Caco-2 (cell line): ENCODE data around the gene PIK3CA. TPM values are rescaled to one million over a fixed set of nuclear protein-coding genes. Genes with fewer than 3 reads are reported as not detected.

ENCODE experiments used
- BruUV-seq: library from RNA; stranded (reverse); fragments of 400-500 nt; replicated peaks from 2 replicates; lab custom pipeline; 2021; lab: Mats Ljungman, UMichigan
- CTCF ChIA-PET: fragments of 300-600 bp; sonication (Branson Sonifier 250); formaldehyde crosslinking; loops from one replicate; lab custom pipeline; 2022; ENCODE audit warnings: antibody characterized with exemption; lab: Charles Lee
- POLR2A ChIA-PET: fragments of 300-600 bp; sonication (Branson Sonifier 250); formaldehyde crosslinking; loops from one replicate; lab custom pipeline; 2022; ENCODE audit warnings: antibody characterized with exemption; lab: Charles Lee
- DNase-seq, 2 experiments: peaks; one replicate each; pipeline versions ENCODE4 v3.0.0 to v3.0.0-alpha.2; 2020 to 2022
- H3K27me3 ChIP-seq: replicated peaks from 2 replicates; pipeline ENCODE4 v1.6.0; 2011; ENCODE audit warnings: low read length; ENCODE audit not compliant: control insufficient read depth, insufficient read depth
- H3K36me3 ChIP-seq: 2 replicates; pipeline ENCODE4 v1.5.1; 2011; ENCODE audit warnings: low read length; ENCODE audit not compliant: control insufficient read depth, insufficient read depth
- H3K4me1 ChIP-seq: fragments of 250-450 bp; sonication (Bioruptor Pico); 2 replicates; pipeline ENCODE4 v1.5.1; 2020; ENCODE audit warnings: mild to moderate bottlenecking
- H3K4me3 ChIP-seq: 2 replicates; pipeline ENCODE4 v1.5.1; 2011; ENCODE audit warnings: low read depth, mild to moderate bottlenecking, control low read depth, low read length
- H3K9me3 ChIP-seq: fragments of 250-450 bp; sonication (Bioruptor Pico); 2 replicates; pipeline ENCODE4 v1.5.1; 2020; ENCODE audit warnings: mild to moderate bottlenecking, moderate library complexity
- H3K27ac Mint-ChIP-seq: one replicate; pipeline ENCODE4 v1.8.0; 2022; ENCODE audit warnings: mixed read lengths; ENCODE audit not compliant: unreplicated experiment
- H3K27me3 Mint-ChIP-seq: one replicate; pipeline ENCODE4 v1.8.0; 2022; ENCODE audit warnings: mixed read lengths; ENCODE audit not compliant: insufficient read depth, unreplicated experiment
- H3K36me3 Mint-ChIP-seq: one replicate; pipeline ENCODE4 v1.8.0; 2022; ENCODE audit warnings: mild to moderate bottlenecking, mixed read lengths; ENCODE audit not compliant: insufficient read depth, unreplicated experiment
- H3K4me1 Mint-ChIP-seq: one replicate; pipeline ENCODE4 v1.8.0; 2022; ENCODE audit warnings: low read depth, mixed read lengths; ENCODE audit not compliant: unreplicated experiment
- H3K4me3 Mint-ChIP-seq: one replicate; pipeline ENCODE4 v1.8.0; 2022; ENCODE audit warnings: mild to moderate bottlenecking, moderate library complexity, mixed read lengths; ENCODE audit not compliant: unreplicated experiment
- H3K9me3 Mint-ChIP-seq: one replicate; pipeline ENCODE4 v1.8.0; 2022; ENCODE audit warnings: mixed read lengths; ENCODE audit not compliant: unreplicated experiment
- CTCF ChIP-seq, 2 experiments: fragments of 200-600 bp in 1 of 2; IDR thresholded peaks; 1 replicate in 1 of 2; 2 replicates in 1 of 2; pipeline versions ENCODE4 v1.5.1 to v1.8.0; 2011 to 2022; ENCODE audit warnings: antibody characterized with exemption in 1 of 2, control low read depth in 1 of 2, inconsistent platforms in 1 of 2, low read depth in 1 of 2, low read length in 1 of 2, mild to moderate bottlenecking in 1 of 2, moderate library complexity in 1 of 2; ENCODE audit not compliant: insufficient read depth in 1 of 2, severe bottlenecking in 1 of 2, unreplicated experiment in 1 of 2
- intact Hi-C: fragments of 100-400 bp; cut with micrococcal nuclease; formaldehyde crosslinking; loops from one replicate; pipeline ENCODE4 v1.10.0; 2022; ENCODE audit not compliant: unreplicated experiment
- total RNA-seq: library from RNA; stranded (reverse); gene quantifications from 2 replicates; pipeline ENCODE4 v1.2.3, GENCODE V29; 2022

The PIK3CA gene
- total RNA-seq, 1 experiment from 2014 or later: 10.6 TPM

- peak in 1 of 2 experiments; percentile 71 for DNase-seq
- ChIA-PET POLR2A (interaction anchor here (0.6 kb wide), 1 partner anchor 159 kb away, joined by 3 read pairs; no protein-coding TSS in a partner anchor), CTCF (no interaction called here)
- Mint-ChIP-seq H3K27me3 (peaks cover 4% of the 10 kb centered on the region), H3K4me1 (peaks cover 7% of the 10 kb centered on the region), H3K4me3 (no peak overlapping the region), H3K9me3 (no peaks in the 10 kb centered on the region), H3K36me3 (no peaks in the 10 kb centered on the region), H3K27ac (no peak overlapping the region)
- no peaks in the 10 kb centered on the region for H3K4me1 ChIP-seq
- no peaks in the 10 kb centered on the region for H3K9me3 ChIP-seq
- TF ChIP-seq CTCF (IDR thresholded peaks at IDR 0.05; ENCODE audit: insufficient read depth in 1 of 2, low read depth in 1 of 2, low read length in 1 of 2, severe bottlenecking in 1 of 2, unreplicated experiment in 1 of 2): peak; percentile 49 to 62
- H3K4me3 ChIP-seq: peak overlapping the region; percentile 75
- no peaks in the 10 kb centered on the region for H3K27me3 ChIP-seq
- no TSS peak for BruUV-seq
- no peaks in the 10 kb centered on the region for H3K36me3 ChIP-seq
- intact Hi-C loops: loop anchor here (1.0 to 5.0 kb wide), 8 partner anchors 15 to 415 kb away; partner anchors contain the start of genes ACTL6A and KCNMB3
These were observed 1.1 kb upstream of the PIK3CA start for GRCh38 chr3:179146911-179147513.

- peaks cover 7% of the 10 kb centered on the region for H3K4me1 Mint-ChIP-seq
- ChIA-PET POLR2A (interaction anchor here (0.6 to 1.0 kb wide), 5 partner anchors 57 to 415 kb away, joined by 3 to 7 read pairs (median 4); partner anchors contain the start of gene ACTL6A), CTCF (interaction anchor here (0.6 to 0.7 kb wide), 4 partner anchors 11 to 502 kb away, joined by 3 to 13 read pairs (median 8); no protein-coding TSS in a partner anchor)
- BruUV-seq: no TSS peak
- H3K27me3 ChIP-seq: no peaks in the 10 kb centered on the region
- H3K9me3 ChIP-seq: no peaks in the 10 kb centered on the region
- H3K4me1 ChIP-seq: no peaks in the 10 kb centered on the region
- H3K27ac Mint-ChIP-seq: no peak overlapping the region
- peak overlapping the region; percentile 75 for H3K4me3 ChIP-seq
- H3K4me3 Mint-ChIP-seq: no peak overlapping the region
- intact Hi-C loops: loop anchor here (1.0 to 5.0 kb wide), 8 partner anchors 15 to 415 kb away; partner anchors contain the start of genes ACTL6A and KCNMB3
- H3K36me3 Mint-ChIP-seq: no peaks in the 10 kb centered on the region
- DNase-seq: no peak
- peaks cover 2% of the 10 kb centered on the region for H3K27me3 Mint-ChIP-seq
- no peaks in the 10 kb centered on the region for H3K9me3 Mint-ChIP-seq
- no peak for TF ChIP-seq CTCF (IDR thresholded peaks at IDR 0.05; ENCODE audit: insufficient read depth in 1 of 2, low read depth in 1 of 2, low read length in 1 of 2, severe bottlenecking in 1 of 2, unreplicated experiment in 1 of 2)
- no peaks in the 10 kb centered on the region for H3K36me3 ChIP-seq
These were observed 664 bp upstream of the PIK3CA start for GRCh38 chr3:179147514-179147872.

GRCh38 chr3:179148616-179149405, 654 bp downstream of the PIK3CA start:
- H3K4me3 ChIP-seq: peak overlapping the region; percentile 75
- H3K36me3 ChIP-seq: no peaks in the 10 kb centered on the region
- ChIA-PET CTCF (interaction anchor here (0.6 to 0.8 kb wide), 2 partner anchors 167 to 200 kb away, joined by 5 read pairs; no protein-coding TSS in a partner anchor), POLR2A (interaction anchor here (0.6 to 1.0 kb wide), 3 partner anchors 29 to 414 kb away, joined by 4 to 7 read pairs (median 7); partner anchors contain the start of gene ACTL6A)
- H3K36me3 Mint-ChIP-seq: no peaks in the 10 kb centered on the region
- intact Hi-C loops: loop anchor here (1.0 to 5.0 kb wide), 4 partner anchors 103 to 413 kb away; partner anchors contain the start of genes ACTL6A, KCNMB3 and MFN1
- no peaks in the 10 kb centered on the region for H3K27me3 Mint-ChIP-seq
- TF ChIP-seq CTCF (IDR thresholded peaks at IDR 0.05; ENCODE audit: insufficient read depth in 1 of 2, low read depth in 1 of 2, low read length in 1 of 2, severe bottlenecking in 1 of 2, unreplicated experiment in 1 of 2): no peak
- no TSS peak for BruUV-seq
- no peak overlapping the region for H3K4me3 Mint-ChIP-seq
- H3K4me1 ChIP-seq: no peaks in the 10 kb centered on the region
- peak; percentile 49 to 63 for DNase-seq
- H3K27me3 ChIP-seq: no peaks in the 10 kb centered on the region
- H3K27ac Mint-ChIP-seq: no peak overlapping the region
- H3K9me3 ChIP-seq: no peaks in the 10 kb centered on the region
- H3K9me3 Mint-ChIP-seq: no peaks in the 10 kb centered on the region
- peaks cover 7% of the 10 kb centered on the region for H3K4me1 Mint-ChIP-seq
